HG03097 (cell line): ENCODE data around the gene LDLRAP1.
"Not testable (repeated sequence)": the region's sequence is repeated elsewhere in the genome, so short reads cannot be mapped to it uniquely, and the experiment has no call there.

Experiments
- ATAC-seq: cut with Tn5 transposase; IDR thresholded peaks from one replicate; pipeline ENCODE4 v1.9.1; 2021; ENCODE audit not compliant: unreplicated experiment, low FRiP score

The LDLRAP1 gene

GRCh38 chr1:25572708-25573590, 29.5 kb downstream of the LDLRAP1 start:
- no peak for ATAC-seq

- no peak for ATAC-seq
Observed at GRCh38 chr1:25573591-25573930, 30.2 kb downstream of the LDLRAP1 start.

DNA sequence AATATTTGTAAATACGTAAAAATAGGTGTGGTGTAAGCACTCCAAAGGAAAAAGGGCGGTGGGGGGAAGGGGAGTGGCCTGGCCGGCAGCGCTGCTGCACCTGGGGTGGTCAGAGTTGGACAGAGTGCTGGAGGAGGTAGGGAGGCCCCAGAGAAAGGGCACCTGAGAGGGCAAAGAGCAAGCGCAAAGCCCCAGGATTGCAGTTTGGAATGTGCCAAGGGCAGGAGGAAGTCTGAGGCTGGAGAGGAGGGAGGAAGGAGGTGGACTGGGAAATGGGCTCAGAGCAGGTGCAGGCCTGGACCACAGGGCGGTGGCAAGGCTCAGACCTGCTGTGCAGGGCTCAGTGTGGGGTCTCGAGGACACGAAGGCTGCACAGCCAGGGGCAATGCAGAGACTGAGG, 30.6 kb downstream of the LDLRAP1 start:
- no peak for ATAC-seq

GRCh38 chr1:25575191-25575590, 31.8 kb downstream of the LDLRAP1 start:
- no peak for ATAC-seq

DNA sequence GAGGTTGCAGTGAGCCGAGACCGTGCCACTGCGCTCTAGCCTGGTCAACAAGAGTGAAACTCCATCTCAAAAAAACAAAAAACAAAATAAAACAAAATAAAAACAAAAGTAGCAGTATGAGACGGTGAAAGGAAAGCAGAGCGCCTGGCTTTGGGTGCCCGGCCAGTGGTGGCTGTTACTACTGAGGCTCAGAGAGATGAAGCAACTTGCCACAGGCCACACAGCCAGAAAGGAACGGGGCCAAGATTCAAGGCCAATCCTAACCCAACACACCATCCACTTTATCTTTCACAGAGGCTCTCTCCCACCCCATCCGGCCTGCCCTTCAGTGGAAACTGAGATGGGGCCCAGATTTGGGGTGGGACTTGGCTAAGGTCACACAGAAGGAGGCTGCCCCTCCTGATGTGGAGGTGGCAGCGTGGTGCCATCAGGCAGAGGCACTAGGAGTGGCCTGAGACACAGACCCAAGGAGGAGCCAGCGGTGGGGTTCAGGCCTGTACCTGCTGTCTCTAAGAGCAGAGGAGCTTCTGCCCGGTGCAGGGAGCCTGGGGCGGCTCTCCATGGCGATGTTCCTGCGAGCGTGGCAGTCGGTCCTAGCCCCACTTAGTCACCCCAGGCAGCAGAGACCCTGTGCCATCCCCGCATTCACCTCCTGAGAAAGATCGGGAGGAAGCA, 33.2 kb downstream of the LDLRAP1 start:
- no peak for ATAC-seq

- ATAC-seq = no peak
Observed at GRCh38 chr1:25577134-25577920, 33.9 kb downstream of the LDLRAP1 start.

DNA sequence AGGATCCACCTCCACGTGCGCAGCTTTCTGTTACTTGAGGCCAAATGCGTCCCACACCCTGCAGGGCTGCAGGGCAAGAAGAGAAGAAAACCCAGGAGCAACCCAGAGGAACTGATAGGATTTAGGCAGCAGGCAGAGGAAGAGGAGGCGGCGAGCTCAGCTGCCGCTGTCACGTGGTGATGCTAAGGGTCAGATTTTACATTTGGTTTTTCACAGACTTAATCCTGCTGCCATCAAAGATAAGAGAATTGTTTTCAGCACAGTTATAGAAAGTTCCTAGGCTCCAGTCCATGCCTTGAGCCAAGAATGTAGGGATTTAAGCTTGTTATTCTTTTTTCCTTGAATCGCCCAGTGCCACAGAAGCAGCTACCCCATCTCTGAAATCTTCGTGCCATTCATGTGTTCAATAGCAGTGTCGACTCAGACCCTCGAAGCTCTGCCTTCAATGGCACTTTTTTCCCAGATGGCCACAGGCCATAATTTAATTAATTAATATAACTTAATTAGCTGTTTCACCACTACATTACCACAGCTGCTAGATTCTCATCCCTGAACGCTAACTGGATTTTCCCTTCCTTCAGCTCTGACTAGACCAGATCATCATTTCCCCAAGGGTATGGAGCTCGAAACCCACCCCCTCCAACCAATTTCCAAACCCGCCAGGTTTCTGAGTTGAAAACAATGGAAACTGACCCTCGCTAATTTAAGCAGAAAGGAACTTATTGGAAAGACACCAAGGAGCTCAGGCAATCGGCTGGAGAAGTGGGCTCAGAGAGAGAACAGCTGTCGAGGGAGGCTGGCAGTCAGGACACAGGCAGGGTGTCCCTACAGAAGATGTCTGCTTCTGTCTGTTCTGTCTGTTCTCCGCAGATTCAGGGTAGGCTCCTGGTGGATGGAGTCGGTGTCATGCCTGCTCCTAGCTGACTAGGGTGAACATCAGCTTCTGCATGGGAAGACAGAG, 36.2 kb downstream of the LDLRAP1 start:
- ATAC-seq = no peak

DNA sequence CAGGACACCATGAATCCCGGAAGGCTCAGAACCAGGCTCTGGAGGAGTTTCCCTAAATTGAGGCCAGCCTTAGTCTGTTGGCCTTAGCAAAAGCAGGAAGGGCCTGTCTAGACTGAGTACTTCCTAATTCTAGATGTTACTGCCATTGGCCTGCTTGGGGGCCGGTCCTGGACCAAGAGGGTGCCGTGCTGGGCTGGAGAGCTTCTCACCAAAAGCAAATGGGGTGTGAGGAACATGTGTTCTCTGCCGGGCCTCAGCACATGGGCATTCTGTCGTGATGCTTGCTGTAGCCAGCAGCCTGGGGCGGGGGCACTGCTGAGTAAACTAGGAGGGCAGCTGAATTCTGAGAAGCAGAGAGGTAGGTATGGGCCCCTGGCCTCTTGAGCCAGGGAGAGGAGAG, 37.5 kb downstream of the LDLRAP1 start:
- no peak for ATAC-seq

GRCh38 chr1:25581764-25582163, 38.4 kb downstream of the LDLRAP1 start:
- no peak for ATAC-seq

DNA sequence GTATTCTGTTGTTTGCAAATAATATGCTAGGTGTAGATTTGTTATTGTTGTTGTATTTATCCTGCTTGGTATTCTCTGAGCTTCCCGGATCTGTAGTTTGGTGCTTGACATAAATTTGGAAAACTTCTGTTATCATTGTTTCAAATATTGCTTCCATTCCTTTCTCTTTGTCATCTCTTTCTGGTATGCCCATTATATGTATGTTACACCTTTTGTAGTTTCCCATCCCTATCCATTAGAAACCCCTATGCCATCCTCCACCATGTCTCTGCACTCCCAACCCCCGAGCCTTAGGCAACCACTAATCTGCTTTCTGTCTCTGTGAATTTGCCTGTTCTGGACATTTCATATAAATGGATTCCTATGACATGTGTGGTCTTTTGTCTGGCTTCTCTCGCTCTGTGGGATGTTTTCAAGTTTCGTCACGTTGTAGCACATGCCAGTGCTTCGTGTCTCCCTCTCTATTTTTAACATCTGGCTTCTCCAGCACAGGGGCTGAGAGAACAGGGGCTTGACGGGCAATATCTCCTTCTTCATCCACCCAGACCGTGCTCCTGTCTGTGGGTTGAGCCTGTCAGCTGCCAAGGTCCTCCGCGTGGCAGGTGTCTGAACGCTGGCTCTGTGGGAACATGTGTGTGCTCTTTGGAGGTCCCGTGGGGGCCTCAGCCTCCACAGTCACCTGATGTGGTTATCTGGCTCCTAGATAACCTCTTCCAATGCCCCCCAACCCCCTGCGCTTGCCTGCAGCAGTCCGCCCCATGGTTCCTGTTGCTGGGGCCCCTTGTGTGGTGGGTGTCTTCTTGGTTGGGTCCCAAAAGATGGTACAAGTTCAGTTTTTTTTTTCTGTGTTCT, 40.3 kb downstream of the LDLRAP1 start:
- ATAC-seq = no peak

GRCh38 chr1:25586181-25586588, 42.8 kb downstream of the LDLRAP1 start:
- no peak for ATAC-seq

DNA sequence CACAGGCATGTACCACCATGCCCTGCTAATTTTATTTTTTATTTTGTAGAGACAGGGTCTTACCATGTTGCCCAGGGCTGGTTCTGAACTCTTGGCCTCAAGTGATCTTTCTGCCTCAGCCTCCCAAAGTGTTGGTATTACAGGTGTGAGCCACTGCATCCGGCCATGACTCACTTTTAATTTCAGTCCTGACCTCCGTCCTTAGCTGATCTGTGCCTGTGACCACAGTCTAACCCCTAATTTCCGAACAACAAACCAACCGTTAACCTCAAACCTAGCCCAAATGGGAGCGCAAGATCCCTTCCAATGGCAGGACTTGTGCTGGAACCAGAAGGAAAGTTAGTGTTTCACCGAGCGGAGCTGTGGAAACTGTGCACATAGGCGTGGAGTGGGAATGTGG, 43.9 kb downstream of the LDLRAP1 start:
- no peak for ATAC-seq

- not testable (repeated sequence) for ATAC-seq
Observed at GRCh38 chr1:25588224-25588623, 44.8 kb downstream of the LDLRAP1 start.

- not testable (repeated sequence) for ATAC-seq
Observed at GRCh38 chr1:25588786-25589185, 45.4 kb downstream of the LDLRAP1 start.

GRCh38 chr1:25590096-25590824, 46.9 kb downstream of the LDLRAP1 start:
- no peak for ATAC-seq

GRCh38 chr1:25593861-25594260, 50.5 kb downstream of the LDLRAP1 start:
- ATAC-seq = no peak

GRCh38 chr1:25594971-25595370, 51.6 kb downstream of the LDLRAP1 start:
- ATAC-seq = no peak

- ATAC-seq = not testable (repeated sequence)
Observed at GRCh38 chr1:25596641-25597040, 53.2 kb downstream of the LDLRAP1 start.

DNA sequence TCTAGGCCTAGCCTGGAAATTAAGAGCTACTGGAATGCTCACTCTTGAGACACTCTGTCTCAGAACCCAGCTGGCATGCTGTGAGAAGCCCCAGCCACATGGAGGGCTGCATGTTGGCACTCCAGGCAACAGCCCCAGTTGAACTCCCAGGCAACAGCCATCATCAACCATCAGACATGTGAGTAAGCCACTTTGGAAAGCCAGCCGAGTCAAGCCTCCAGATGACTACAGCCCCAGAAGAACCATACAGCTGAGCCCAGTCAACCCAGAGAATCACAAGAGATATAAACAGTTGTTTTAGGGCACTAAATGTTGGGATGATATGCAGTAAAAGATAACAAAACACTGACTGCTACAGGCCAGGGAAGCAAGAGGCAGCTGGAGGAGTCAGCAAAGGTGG, 55.5 kb downstream of the LDLRAP1 start:
- ATAC-seq = no peak
